Astrocyte of the hippocampus (primary cell): ENCODE measurements around the gene WDFY2.
A peak's percentile ranks its signal among the peaks of the same experiment; 100 is the strongest.
"Not testable (repeated sequence)": the region's sequence is repeated elsewhere in the genome, so short reads cannot be mapped to it uniquely, and the experiment has no call there.

Experiments
- DNase-seq: peaks from one replicate; pipeline ENCODE4 v3.0.0; 2011; ENCODE audit warnings: low read depth, low spot score

WDFY2 gene

DNA sequence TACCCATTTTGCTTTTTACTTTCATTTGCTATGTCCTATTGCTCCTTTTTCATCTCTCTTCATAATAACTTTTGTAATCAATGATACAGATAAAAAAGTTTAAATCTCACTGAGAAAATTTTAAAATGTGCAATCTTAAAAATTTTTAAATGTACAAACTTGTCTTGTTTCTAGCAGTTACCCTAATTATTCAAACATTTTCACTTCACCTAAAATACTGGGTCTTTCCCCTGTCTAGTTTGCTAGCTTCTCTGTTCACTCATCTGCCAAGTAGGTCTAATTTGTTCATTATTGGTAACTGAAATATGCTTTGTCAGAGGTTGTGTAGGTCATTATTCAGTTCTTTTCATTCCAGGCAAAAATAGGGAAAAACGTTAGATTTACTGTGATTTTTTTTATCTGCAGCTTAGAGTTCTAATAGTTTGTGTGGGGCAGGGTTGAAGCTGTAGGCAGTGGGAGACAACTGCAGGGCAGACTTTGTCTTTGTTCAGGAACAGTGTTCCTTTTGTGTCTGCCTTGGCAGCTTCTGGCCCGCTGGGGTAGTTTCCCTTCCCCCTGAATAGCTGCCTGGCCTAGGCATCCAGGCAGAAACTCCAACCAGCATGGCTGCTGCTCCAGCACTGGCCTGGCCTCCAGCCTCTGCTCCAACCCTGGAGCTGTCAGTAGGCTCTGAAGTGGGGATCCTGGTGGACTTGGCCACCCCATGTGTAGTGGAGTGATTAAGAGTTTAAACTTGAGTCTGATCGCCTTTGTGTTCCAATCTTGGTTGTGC, 48.5 kb downstream of the WDFY2 start:
- peak; percentile 79 for DNase-seq

- DNase-seq = no peak
Observed at GRCh38 chr13:51635137-51635878, 51.0 kb downstream of the WDFY2 start.

- DNase-seq = peak; percentile 59
Observed at GRCh38 chr13:51636349-51636890, 52.2 kb downstream of the WDFY2 start.

GRCh38 chr13:51637852-51638215, 53.6 kb downstream of the WDFY2 start:
- DNase-seq = no peak

GRCh38 chr13:51638216-51638871, 54.1 kb downstream of the WDFY2 start:
- DNase-seq = peak; percentile 56

DNA sequence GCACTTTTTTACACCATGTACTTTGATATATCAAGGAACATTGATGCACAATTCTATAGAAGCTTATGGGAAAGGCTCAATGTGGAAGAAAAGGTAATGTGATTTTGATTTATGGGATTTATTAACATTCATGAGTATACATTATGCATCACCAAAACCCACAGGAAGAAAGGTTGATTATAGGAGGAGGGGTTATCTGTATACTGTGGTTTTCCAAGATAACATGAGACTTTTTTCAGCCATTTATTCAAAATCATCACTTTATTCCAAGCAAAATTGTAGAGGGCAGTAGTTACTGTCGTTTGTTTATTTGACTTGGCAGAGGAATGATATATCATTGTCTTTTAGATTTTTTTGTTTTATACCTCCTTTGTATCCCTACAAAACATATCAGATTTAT, 54.9 kb downstream of the WDFY2 start:
- no peak for DNase-seq

- not testable (repeated sequence) for DNase-seq
Observed at GRCh38 chr13:51640696-51641095, 56.4 kb downstream of the WDFY2 start.

- DNase-seq = peak; percentile 71
Observed at GRCh38 chr13:51643105-51643881, 59.0 kb downstream of the WDFY2 start.

DNA sequence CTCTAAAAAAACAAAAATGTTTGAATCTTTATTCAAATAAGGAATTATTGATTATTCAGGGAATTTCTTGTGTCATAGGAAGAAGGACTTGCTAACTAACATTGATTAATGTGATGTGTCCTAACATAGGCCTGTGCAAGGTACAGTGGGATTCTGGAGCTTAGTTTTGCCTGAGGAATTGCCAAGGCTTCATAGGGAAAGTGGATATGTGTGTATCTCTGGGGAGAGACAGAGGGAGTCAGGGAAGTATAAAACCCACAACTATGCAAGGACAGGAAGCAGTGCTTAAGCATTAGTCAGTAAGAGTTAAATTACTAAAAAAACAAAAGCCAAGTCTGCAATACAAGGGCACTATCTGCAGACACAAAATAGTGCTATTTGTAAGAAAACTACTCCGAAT, 59.6 kb downstream of the WDFY2 start:
- DNase-seq = peak; percentile 87

- peak; percentile 64 for DNase-seq
Observed at GRCh38 chr13:51644654-51645053, 60.4 kb downstream of the WDFY2 start.

DNA sequence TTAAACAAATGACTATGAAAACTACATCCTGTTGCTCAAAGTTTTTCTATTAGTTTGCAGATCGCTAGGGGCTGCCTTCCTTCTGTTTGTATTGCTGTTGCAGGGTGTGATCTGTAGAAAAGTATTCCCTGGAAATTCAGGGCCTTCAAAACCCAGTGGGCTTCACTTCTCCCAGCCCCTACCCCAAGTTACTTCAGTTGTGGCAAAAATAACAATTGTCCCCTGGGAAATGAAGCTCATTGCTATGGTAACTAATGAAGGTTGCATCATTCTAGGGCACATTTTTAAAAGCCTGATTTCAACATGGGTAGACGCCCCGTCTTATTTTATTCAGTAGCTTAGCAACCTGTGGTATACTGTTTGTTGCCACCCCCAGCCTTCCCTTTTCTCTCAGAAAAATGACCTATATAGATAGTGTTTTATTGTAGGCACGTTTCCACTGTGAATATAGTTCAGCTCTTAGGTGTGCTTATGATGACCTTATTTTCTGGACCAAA, 60.9 kb downstream of the WDFY2 start:
- DNase-seq = peak; percentile 67

- DNase-seq = no peak
Observed at GRCh38 chr13:51645761-51646670, 61.8 kb downstream of the WDFY2 start.

DNA sequence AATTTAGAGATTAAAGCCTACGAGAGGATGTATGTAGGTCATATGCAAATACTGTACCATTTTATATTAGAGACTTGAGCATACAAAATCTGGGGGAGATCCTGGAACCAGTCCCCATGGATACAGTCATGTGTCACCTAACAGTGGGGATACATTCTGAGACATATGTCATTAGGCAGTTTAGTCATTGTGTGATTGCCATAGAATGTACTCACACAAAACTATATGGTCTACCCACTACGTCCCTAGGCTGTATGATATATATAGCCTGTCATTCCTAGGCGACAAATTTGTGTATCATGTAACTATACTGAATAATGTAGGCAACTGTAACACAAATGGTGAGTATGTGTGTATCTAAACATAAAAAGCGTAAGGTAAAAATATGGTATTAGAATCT, 62.8 kb downstream of the WDFY2 start:
- no peak for DNase-seq

GRCh38 chr13:51652193-51652592, 67.9 kb downstream of the WDFY2 start:
- not testable (repeated sequence) for DNase-seq

DNA sequence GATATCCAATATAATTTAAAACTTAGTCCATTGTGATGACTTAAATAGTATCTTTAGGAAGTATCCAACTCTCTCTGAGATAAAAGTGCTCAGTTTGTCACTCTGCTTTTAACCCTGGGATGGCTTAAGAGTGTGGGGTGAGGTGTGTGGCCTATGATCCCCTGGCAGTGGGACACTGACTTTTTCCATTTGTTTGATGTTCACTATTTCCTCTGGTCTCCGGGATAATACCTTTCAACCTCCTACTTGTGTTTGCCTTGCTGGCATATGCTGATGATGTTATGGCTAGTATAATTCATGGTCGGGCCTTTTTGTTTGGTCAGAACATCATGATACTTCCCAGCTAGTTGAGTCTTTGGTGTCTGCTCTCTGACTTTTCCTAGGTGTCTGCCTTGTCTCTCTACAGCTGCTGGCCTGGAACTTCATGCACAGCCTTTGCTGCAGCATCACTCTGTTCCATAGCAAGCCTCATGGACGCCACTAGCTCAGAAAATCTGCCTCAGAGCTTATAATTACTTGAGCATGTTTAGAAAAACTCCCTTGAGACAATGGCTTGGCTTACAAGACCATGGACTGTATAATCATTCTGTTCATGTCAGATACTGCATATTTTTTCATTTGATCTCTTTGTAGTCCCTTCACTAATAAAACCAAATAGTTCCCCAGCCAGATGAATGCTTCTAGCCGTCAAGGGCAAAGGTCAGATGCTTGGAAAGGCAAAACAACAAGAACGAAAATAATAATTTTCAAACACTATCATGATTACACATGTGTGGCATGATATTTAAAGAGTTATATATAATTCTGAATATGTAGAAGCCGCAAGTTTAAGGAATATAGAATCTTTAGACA, 75.2 kb downstream of the WDFY2 start:
- DNase-seq = no peak

DNA sequence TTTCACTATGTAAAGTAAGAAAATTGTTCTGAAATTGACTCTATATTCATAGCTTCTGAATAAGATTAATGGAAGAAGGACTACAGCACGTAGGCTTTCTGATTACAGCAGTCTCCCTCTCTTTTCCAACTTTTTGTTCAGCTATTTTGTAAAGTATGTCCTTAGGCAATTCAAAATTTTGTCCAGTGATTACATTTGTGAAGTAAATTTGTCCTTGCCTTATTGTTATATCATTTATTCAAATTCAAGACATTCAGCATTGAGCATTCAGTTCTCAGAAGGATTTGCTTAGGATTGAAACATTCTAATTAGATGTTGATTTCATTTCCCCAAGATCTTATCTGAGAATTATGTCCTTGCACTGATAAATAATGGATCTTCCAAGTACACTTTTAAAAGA, 76.6 kb downstream of the WDFY2 start:
- no peak for DNase-seq

- DNase-seq = no peak
Observed at GRCh38 chr13:51663973-51664957, 80.0 kb downstream of the WDFY2 start.

DNA sequence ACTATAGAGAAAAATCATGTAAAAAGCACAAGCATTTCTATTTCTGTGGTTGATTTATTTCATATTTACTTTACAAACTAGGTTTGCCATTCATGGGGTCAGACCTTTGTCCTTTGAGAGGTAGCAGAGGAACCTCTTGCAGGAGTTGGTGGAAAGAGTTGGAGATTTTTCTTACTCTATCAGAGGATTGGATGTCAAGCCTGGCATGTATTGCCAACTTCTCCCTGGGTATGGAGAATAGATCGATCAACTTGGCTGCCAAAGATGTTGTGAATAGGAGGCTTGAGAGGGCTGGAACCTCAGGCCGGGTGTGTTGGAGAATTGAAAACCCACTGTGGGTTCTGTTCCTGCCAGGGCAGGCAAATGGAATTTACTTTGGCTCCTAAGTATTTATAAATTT, 81.2 kb downstream of the WDFY2 start:
- DNase-seq = peak; percentile 39
